ENCODE data around the gene ASAP3.

DNA sequence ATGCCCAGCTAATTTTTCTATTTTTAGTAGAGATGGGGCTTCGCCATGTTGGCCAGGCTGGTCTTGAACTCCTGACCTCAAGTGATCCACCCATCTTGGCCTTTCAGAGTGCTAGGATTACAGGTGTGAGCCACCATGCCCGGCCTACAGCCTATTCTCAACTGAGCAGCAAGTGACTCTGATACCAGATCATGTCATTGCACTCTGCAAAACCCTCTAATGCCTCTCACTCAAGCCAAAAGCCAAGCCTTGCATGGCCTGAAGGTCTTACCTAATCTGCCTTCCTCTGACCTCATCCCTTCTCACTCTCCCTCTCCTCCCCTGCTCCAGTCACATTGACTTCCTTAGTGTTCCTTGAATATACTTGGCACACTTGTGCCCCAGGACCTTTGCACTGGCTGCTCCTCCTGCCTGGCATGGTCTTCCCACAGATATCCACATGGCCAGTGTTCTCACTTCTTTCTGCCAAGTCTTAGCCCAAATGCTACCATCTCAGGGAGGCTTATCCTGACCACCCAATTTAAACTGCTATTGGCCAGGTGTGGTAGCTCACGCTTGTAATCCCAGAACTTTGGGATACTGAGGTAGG is 8.2 kb upstream of the ASAP3 start:
- no peak for TF ChIP-seq ZNF660 (tag by site-specific recombination; IDR thresholded peaks at IDR 0.05)
- no peak for TF ChIP-seq CTCF (tag by site-specific recombination; IDR thresholded peaks at IDR 0.05)
- TF ChIP-seq ZNF629 (tag by site-specific recombination; IDR thresholded peaks at IDR 0.05), result no peak
- TF ChIP-seq ZNF792 (tag by site-specific recombination; IDR thresholded peaks at IDR 0.05), result no peak
- TF ChIP-seq, protein P1, sequence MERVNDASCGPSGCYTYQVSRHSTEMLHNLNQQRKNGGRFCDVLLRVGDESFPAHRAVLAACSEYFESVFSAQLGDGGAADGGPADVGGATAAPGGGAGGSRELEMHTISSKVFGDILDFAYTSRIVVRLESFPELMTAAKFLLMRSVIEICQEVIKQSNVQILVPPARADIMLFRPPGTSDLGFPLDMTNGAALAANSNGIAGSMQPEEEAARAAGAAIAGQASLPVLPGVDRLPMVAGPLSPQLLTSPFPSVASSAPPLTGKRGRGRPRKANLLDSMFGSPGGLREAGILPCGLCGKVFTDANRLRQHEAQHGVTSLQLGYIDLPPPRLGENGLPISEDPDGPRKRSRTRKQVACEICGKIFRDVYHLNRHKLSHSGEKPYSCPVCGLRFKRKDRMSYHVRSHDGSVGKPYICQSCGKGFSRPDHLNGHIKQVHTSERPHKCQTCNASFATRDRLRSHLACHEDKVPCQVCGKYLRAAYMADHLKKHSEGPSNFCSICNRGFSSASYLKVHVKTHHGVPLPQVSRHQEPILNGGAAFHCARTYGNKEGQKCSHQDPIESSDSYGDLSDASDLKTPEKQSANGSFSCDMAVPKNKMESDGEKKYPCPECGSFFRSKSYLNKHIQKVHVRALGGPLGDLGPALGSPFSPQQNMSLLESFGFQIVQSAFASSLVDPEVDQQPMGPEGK (tag by site-specific recombination; IDR thresholded peaks at IDR 0.05), result no peak
